ENCODE data around the gene NRAP. TPM values are rescaled to one million over a fixed set of nuclear protein-coding genes. Genes with fewer than 3 reads are reported as not detected.

NRAP gene
- total and polyA plus RNA-seq, 2 of the 8 experiments (the other 6 are each of a cell fraction or from before 2014, with no cell fraction given) = not detected

GRCh38 chr10:113648478-113648877, 15.4 kb downstream of the NRAP start:
- CTCF ChIA-PET (ENCODE audit: partially characterized antibody) = interaction anchor here (1.2 kb wide), 1 partner anchor 26 kb away, joined by 3 read pairs; no protein-coding TSS in a partner anchor
- H3K23me2 ChIP-seq (ENCODE audit: low read depth, low read length) = no peaks in the 10 kb centered on the region
- H3K4me2 ChIP-seq (ENCODE audit: insufficient read depth in 1 of 2, low read depth in 2 of 2, low read length in 2 of 2) = no peak overlapping the region
- no peak overlapping the region for H3K14ac ChIP-seq (ENCODE audit: insufficient read length)
- H3K4me1 ChIP-seq (replicated peaks in 1 of 4; ENCODE audit: control insufficient read depth in 3 of 4, insufficient read depth in 4 of 4, low read length in 3 of 4) = no peaks in the 10 kb centered on the region
- no peak overlapping the region for H4K5ac ChIP-seq (ENCODE audit: insufficient read length, low read depth, low read length)
- no peak overlapping the region for H2AFZ ChIP-seq (ENCODE audit: low read length)
- H3K79me2 ChIP-seq (ENCODE audit: control insufficient read depth in 1 of 2, insufficient read depth in 2 of 2, low read length in 2 of 2) = no peaks in the 10 kb centered on the region
- H2BK15ac ChIP-seq (ENCODE audit: low read length) = no peak overlapping the region
- POLR2A ChIA-PET (ENCODE audit: partially characterized antibody) = no interaction called here
- WGBS, 2 experiments (ENCODE audit: extremely low coverage in 1 of 2, insufficient coverage in 1 of 2, insufficient read length in 1 of 2, insufficient replicate concordance in 2 of 2, low coverage in 1 of 2, low lambda C conversion rate in 2 of 2, missing lambda C conversion rate in 1 of 2) = 84% methylated on average over 3 of the region's 3 CpGs; no CpG with 5 or more reads in 1 of the 2 experiments
- H3K23ac ChIP-seq (ENCODE audit: insufficient read length) = no peak overlapping the region
- H2BK12ac ChIP-seq (ENCODE audit: low read depth, low read length) = no peak overlapping the region
- no peak overlapping the region for H4K8ac ChIP-seq (ENCODE audit: extremely low read depth, insufficient read depth, low read length)
- no peaks in the 10 kb centered on the region for H3K9me3 ChIP-seq (ENCODE audit: insufficient read depth in 2 of 2, low read depth in 1 of 2, low read length in 1 of 2)
- H3K4me3 ChIP-seq (ENCODE audit: extremely low read depth in 1 of 4, insufficient read depth in 2 of 4, low read depth in 3 of 4, low read length in 4 of 4) = no peak overlapping the region
- no peak overlapping the region for H2AK5ac ChIP-seq (ENCODE audit: low read depth, low read length)
- H3K27me3 ChIP-seq (replicated peaks in 1 of 4; ENCODE audit: control insufficient read depth in 3 of 4, extremely low read depth in 1 of 4, insufficient read depth in 3 of 4, low read length in 3 of 4) = no peaks in the 10 kb centered on the region
- DNase-seq (ENCODE audit: low read depth in 1 of 2, low spot score in 2 of 2) = no peak
- FAIRE-seq = no peak
- no peak overlapping the region for H3K18ac ChIP-seq (ENCODE audit: extremely low read depth, low read length)
- H4K20me1 ChIP-seq (replicated peaks in 1 of 2; ENCODE audit: control insufficient read depth in 1 of 2, insufficient read depth in 2 of 2, low read length in 2 of 2) = no peaks in the 10 kb centered on the region
- H2BK5ac ChIP-seq (ENCODE audit: low read depth, low read length) = no peak overlapping the region
- H2BK20ac ChIP-seq (ENCODE audit: low read length) = no peak overlapping the region
- no peaks in the 10 kb centered on the region for H3K36me3 ChIP-seq (ENCODE audit: control insufficient read depth in 2 of 4, insufficient read depth in 4 of 4, low read length in 3 of 4)
- H2BK120ac ChIP-seq (replicated peaks; ENCODE audit: low read depth, low read length) = no peak overlapping the region
- no peaks in the 10 kb centered on the region for H3K79me1 ChIP-seq (ENCODE audit: low read depth, low read length)
- H3K9ac ChIP-seq (replicated peaks in 1 of 4; ENCODE audit: extremely low read depth in 1 of 4, low read depth in 3 of 4, low read length in 3 of 4) = no peak overlapping the region
- H3K4ac ChIP-seq (replicated peaks; ENCODE audit: insufficient read length, low read depth, low read length) = no peak overlapping the region
- no peak overlapping the region for H3K56ac ChIP-seq (replicated peaks; ENCODE audit: insufficient read length, low read depth, low read length)
- no peak overlapping the region for H4K91ac ChIP-seq (replicated peaks; ENCODE audit: insufficient read length, low read length)
- no peak overlapping the region for H3K27ac ChIP-seq (ENCODE audit: low read depth, low read length)
- TF ChIP-seq TEAD4 (IDR thresholded peaks at IDR 0.05; ENCODE audit: low read depth, low read length) (no peak), KDM4A (IDR thresholded peaks at IDR 0.05; ENCODE audit: low read depth, low read length, severe bottlenecking) (no peak), RXRA (IDR thresholded peaks at IDR 0.05; ENCODE audit: insufficient read depth, low read depth, low read length) (no peak), EZH2 (IDR thresholded peaks at IDR 0.05; ENCODE audit: low read depth, low read length, severe bottlenecking) (no peak), SAP30 (IDR thresholded peaks at IDR 0.05; ENCODE audit: insufficient read depth, insufficient replicate concordance, low read length) (no peak), CTBP2 (IDR thresholded peaks at IDR 0.05; ENCODE audit: borderline replicate concordance, insufficient read depth, insufficient read length, low read length) (no peak), EP300 (IDR thresholded peaks at IDR 0.05; ENCODE audit: borderline replicate concordance in 1 of 2, low read depth in 2 of 2, low read length in 2 of 2) (no peak), BACH1 (IDR thresholded peaks at IDR 0.05; ENCODE audit: low read length) (no peak), KDM1A (IDR thresholded peaks at IDR 0.05; ENCODE audit: borderline replicate concordance, low read length) (no peak), CBX8 (IDR thresholded peaks at IDR 0.05; ENCODE audit: borderline replicate concordance, low read depth, low read length) (no peak), JUN (IDR thresholded peaks at IDR 0.05; ENCODE audit: low read depth, low read length) (no peak), NANOG (IDR thresholded peaks at IDR 0.05; ENCODE audit: insufficient read depth, low read depth, low read length, poor library complexity, severe bottlenecking) (no peak), TCF12 (IDR thresholded peaks at IDR 0.05; ENCODE audit: low read depth, low read length) (no peak), YY1 (IDR thresholded peaks at IDR 0.05; ENCODE audit: low read depth, low read length) (no peak)
